COLO668 (cell line): ENCODE data around the gene RPL22.

ENCODE experiments used
- DNase-seq: peaks from one replicate; lab custom pipeline; 2025; ENCODE audit not compliant: unreplicated experiment; lab: John Stamatoyannopoulos, UW

The RPL22 gene

GRCh38 chr1:6175411-6175828 is 24.0 kb downstream of the RPL22 start:
- DNase-seq, result no peak

GRCh38 chr1:6174621-6175410 is 24.6 kb downstream of the RPL22 start:
- DNase-seq, result no peak

- no peak for DNase-seq
Observed at GRCh38 chr1:6172549-6172948, 26.8 kb downstream of the RPL22 start.

GRCh38 chr1:6171548-6172124 is 27.8 kb downstream of the RPL22 start:
- DNase-seq, result peak; percentile 61

- no peak for DNase-seq
Observed at GRCh38 chr1:6170742-6171201, 28.6 kb downstream of the RPL22 start.

GRCh38 chr1:6170116-6170741 is 29.2 kb downstream of the RPL22 start:
- no peak for DNase-seq

- no peak for DNase-seq
Observed at GRCh38 chr1:6168947-6169586, 30.3 kb downstream of the RPL22 start.

- no peak for DNase-seq
Observed at GRCh38 chr1:6167391-6168303, 31.7 kb downstream of the RPL22 start.

- no peak for DNase-seq
Observed at GRCh38 chr1:6166655-6167390, 32.6 kb downstream of the RPL22 start.

- DNase-seq, result no peak
Observed at GRCh38 chr1:6166221-6166620, 33.2 kb downstream of the RPL22 start.

- no peak for DNase-seq
Observed at GRCh38 chr1:6165441-6165985, 33.9 kb downstream of the RPL22 start.

- no peak for DNase-seq
Observed at GRCh38 chr1:6165027-6165426, 34.4 kb downstream of the RPL22 start.

GRCh38 chr1:6163973-6164617 is 35.3 kb downstream of the RPL22 start:
- DNase-seq, result no peak

GRCh38 chr1:6163191-6163972 is 36.0 kb downstream of the RPL22 start:
- DNase-seq, result peak; percentile 51

GRCh38 chr1:6162773-6163172 is 36.6 kb downstream of the RPL22 start:
- peak; percentile 68 for DNase-seq

GRCh38 chr1:6162341-6162740 is 37.1 kb downstream of the RPL22 start:
- no peak for DNase-seq

- DNase-seq, result no peak
Observed at GRCh38 chr1:6158181-6158580, 41.2 kb downstream of the RPL22 start.

GRCh38 chr1:6157528-6158174 is 41.7 kb downstream of the RPL22 start:
- DNase-seq, result peak; percentile 96
